EH (cell line): ENCODE measurements around the gene TNPO3.
A peak's percentile ranks its signal among the peaks of the same experiment; 100 is the strongest.

ENCODE experiments used
- DNase-seq: peaks from one replicate; pipeline ENCODE4 v3.0.0-alpha.2; 2015; ENCODE audit warnings: low read depth

TNPO3 gene

DNA sequence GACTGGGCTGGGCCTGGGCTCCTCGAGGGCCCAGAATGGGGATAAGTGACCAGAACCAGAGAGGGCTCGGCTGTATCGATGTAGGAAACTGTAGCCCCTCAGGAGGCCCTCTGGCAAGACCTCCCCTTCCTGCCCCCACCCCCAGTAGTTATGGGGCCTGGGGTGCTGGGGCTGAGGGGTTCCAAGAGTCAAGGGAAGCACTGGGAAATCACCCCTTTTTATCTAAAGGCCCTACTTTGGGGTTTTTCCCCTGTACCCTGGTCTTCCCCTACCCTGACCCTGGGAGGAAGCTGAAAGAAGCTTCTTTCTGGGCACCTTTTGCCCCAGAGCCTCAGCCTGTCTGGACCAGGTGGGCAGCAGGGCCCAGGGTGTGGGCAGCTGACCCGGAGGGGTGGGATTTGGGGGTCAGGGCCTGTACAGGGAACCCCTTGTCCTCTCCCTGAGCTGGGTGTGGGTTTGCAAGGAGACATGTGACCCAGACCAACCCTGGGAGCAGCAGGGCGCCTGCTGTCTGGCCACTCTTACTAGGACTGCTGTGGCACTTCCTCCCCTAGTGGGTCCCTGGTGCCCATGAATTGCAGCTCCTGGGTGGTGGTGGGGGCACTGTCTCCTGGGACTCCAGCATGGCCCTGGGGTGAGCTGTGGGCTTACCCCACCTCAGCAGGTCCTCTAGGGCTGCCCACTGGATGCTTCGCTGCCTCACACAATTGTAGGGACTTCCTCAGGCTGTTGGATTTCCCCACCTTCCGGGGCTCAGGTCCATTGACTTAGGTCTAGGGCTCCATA lies 115.6 kb downstream of the TNPO3 start:
- DNase-seq: no peak

- DNase-seq: no peak
Observed at GRCh38 chr7:128938544-128939074, 116.3 kb downstream of the TNPO3 start.

DNA sequence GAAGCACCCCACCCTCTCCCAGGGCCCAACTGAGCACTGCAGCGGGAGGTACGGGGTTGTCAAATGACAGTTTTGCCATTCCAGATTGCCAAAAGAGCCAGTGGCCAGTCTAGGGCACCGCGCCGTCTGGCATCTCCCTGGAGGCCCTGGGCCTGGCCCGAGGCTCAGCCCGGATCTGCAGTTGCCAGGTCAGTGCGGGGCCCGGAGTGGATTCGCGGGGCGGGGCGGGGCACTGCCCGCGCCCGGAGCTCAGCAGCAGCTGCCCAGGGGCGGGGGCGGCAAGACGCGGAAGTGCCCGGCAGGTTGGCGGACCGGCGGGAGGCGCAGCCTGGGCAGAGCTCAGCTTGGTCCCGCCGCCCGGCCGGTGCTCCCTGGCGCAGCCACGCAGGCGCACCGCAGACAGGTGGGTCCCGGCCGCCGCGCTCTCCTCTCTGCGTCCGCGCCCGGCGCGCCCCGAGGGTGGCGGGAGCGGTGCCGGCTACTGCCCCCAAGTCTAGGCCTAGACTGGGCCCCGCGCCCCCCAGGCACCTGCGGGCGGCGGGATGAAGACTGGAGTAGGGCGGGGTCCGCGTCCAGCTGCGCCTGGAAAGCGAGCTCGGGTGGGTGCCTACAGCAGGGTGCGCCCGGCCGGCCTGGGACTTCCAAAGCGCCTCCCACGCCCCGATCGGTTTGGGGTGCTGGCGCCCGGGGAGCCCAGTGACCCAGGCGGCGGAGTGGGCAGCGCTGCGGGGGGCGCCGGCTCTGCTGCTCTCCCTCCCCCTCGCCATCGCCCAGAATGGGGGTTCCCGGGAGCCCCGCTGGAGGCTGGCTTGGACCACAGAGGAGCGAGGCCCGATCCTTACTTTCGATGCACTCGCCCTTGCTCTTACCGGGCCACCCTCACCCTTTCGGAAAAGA lies 117.0 kb downstream of the TNPO3 start, which contains the start of gene IRF5:
IRF5 (plus strand) TSS at position 281 of the 897 bp plus-strand sequence. CDS start 4,155 bp downstream, outside the sequence.
- peak; percentile 9 for DNase-seq

DNA sequence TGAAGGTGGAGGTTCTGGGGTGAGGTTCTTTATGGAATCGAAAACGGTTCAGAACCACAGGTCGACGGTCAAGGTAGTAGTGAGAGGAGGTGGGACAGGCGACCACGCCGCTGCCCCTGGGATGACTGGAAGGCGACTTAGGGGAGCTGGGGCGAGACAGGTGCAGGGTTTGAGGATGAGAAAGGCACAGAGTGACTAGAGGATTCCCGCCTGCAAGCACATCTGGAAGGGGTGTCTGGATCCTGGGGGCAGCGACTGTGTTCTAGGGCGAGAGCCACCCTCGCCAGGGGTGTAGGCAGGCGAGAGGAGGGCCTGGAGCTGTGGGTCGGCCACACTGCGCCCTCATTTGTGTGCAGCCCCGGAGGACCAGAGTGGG lies 117.7 kb downstream of the TNPO3 start:
- no peak for DNase-seq

DNA sequence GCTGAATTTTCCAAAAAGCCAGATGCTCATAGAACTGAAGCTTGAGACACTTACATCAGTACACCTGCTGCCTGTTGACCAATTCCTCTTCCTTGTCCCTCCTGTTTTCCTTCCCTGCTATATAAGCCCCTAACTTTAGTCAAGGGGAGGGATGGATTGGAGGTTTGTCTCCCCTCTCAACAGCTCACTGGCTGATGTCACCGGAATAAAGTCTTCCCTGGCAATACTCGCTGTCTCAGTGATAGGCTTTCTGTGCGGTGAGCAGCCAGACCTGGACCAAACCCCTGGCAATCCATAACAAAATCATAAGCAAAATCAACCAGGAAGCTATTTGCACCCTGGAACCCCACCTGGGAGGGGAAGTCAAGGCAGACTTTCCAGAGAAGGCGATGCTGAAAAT lies 118.1 kb downstream of the TNPO3 start:
- DNase-seq: no peak

- DNase-seq: no peak
Observed at GRCh38 chr7:128935342-128935730, 119.6 kb downstream of the TNPO3 start.

DNA sequence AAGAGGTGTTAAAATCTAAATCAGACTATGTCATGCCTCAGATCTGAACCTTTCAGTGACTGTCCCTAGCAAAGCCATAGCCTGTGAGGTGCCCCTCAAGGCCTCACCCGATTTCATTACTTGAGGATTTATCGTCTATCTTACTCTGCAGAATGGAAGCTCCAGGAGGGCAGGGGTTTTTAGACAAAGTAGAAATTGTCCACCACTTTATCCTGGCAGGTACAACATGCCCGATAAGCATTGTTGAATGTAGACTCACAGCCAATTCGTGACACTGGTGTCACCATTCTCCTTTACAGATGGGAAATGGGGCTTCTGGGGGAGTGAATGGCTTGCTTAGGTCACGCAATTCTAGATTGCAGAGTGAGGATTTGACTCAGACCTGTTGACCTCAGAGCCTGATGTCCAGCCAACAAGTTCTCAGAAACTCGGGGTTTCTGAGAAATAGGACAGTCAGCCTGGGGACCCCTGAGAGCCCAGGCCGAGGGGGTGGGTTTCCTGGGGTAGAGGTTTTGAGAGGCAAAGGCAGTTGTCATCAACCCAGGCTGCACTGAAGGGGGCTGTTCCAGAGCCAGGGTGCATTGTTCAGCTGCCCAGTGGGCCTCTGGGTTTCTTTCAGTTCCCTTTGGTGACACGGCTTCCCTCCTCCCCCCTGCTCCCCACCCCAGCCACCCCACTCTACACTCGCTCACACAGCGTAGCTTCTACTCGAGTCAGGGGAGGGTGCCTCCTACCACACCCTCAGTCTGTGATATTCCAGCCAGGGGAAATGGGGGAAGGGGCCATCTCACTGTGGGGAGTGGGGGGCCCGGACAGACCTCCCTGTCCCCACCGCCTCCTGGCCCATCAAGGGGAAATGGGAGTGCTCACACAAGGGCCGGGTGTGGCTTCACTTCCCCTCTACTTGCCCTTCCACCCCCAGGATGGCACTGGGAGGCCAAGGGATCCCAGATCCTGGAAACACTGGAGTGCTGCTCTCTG lies 120.3 kb downstream of the TNPO3 start:
- DNase-seq: no peak

DNA sequence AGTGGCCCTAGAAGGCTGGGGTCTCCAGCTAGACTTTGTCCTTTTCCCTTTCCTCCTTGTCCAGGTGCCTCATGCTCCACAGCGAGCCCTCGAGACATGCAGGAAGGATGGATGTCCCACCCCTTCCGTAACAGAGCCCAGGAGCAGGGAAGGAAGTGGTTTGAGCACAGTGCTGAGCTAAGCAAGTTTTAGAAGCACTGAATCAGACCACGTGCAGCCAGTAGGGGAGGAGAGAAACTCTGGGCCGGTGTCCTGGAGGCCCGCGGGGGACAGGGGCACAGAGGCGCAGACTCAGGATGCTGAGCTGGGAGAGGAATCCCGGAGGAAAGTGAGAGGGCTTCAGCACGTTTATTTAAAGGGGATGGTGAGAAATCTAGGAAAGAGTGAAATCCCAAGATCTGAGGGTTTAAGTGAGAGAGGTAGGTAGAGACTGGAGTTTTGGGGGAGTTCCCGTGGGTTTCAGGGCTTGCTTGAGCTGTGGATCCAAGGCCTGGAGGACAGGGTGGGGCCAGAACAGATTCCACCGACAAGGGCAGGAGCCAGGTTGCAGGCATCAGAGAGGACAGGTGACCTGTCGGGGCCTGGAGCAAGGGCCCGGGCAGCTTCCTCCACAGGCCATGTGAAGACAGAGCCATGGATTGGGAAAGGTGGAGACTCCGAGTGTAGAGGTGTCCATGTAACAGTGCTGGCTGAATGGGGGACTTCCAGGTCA lies 121.6 kb downstream of the TNPO3 start:
- peak; percentile 37 for DNase-seq

GRCh38 chr7:128932862-128933179 lies 122.1 kb downstream of the TNPO3 start:
- DNase-seq: no peak

DNA sequence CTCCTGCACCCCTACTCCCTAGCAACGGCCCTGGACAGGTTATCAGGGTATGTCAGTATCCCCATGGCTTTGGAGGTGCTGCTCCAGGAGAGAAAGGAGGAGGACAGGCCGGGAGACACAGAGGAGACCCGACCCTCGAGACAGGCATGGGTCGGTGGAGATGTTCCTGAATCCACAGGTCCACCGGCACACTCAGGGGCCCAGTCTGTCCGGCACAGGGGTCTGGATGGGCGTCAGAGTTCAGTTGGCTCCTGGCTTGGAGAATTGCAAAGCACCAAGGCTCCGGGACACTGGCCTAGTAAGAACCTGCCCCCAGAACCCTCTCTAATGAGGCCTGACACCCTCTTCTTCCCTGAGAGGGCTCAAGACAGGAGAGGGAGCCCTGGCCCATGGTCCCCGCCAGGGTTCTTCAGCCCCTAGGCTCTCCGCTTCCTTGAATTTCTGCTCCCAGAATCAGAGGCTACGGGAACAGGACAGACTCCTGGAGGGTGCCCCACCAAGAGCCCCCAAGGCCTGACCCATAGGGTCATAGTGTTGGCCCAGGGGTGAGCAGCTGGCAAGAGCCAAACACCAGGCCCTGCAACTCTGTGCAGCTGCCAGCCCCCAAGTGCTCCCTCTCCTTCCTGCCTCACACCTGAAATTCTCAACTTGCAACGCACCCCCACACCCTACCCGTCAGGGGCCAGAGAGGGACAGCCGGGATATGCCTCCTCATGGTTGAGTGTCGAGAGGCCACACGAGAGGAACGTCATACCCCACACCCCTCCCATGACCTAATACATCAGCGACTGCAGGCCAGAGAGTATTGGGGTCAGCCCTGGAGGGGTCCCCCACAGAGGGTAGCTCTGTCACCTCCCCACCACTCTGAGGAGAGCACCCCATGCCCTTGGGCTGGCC lies 122.7 kb downstream of the TNPO3 start:
- DNase-seq: no peak

- DNase-seq: no peak
Observed at GRCh38 chr7:128931190-128931798, 123.6 kb downstream of the TNPO3 start.

DNA sequence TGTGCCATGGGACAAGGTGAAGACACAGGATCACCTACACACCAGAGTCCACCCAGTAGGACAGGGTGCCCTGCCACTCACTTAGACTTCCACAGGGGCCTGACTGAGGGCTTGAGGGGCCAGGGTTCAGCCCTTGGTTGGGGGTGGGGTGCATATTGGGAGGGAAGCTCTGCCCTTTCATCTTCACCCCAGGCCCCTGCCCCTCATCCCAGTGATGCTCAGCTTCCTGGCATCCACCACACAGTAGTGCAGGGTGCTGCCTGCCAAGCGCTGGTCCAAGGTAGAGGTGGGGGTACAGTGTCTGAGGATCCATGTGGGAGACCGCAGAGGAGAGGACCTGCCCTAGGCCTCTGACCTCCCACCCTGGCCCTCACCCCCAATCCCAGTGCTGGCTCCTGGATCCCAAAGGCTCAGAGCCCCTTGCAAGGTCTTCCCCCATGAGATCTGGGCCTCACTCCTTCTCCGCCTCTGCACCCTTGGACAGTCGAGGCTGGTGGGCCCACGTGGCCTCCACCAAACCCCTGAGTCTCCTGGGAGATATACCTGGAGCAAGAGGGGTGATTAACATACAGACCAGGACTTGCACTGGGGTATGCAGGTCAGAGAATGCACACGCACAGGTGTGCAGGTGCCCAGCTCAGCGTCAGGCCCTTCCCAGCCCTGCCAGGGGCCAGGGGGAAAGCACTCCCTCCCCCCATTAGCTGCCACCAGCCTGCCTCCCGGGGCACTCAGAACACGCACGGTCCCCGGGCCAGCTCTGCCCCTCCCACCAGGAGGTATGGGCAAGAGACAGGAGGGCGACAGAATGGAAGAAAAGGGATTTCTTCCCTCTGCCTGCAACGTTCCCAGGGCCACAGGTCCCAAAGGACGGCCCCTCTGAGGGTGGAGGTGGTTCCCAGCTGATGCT lies 125.8 kb downstream of the TNPO3 start:
- no peak for DNase-seq

DNA sequence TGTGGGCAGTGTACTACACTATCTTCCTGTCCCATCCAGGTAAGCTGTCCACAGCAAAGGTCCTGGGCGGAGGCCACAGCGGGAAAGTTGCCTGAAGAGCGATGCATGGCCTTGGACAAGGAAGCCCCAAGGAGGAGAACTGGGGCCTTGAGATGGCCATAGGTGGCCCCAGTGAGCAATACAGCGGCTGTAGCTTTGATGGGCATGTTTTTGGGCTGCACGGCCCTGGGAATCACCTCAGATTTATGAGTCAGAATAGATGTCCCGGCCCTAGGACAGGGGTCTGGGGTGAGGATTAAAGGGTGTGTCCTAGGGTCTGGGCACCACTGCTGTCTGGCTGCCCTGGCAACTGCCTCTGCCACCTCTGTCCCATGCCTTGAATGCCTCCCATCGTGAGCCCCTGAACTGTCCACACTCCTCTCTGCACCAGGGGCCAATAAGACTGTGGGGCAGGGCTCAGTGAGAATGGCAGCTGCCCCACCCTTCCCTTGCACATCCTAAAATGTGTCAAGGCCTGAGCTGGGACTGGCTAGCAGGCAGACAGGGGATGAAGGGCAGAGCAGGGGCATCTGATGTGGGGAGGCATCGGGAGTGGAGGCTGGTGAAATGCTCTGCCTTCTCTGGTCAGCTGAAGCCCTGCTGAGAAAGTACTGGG lies 126.6 kb downstream of the TNPO3 start:
- DNase-seq: no peak

- DNase-seq: no peak
Observed at GRCh38 chr7:128924707-128925588, 130.0 kb downstream of the TNPO3 start.

GRCh38 chr7:128923411-128923800 lies 131.5 kb downstream of the TNPO3 start:
- no peak for DNase-seq

GRCh38 chr7:128922496-128923410 lies 132.2 kb downstream of the TNPO3 start:
- no peak for DNase-seq
